Stimulated activated CD8-positive, alpha-beta memory T cell treated with anti-CD3 and anti-CD28 coated beads, Interleukin-4, amount 100 ng/mL, for 1 hour (primary cell): ENCODE results near the gene CTNNA2.
"Not testable (repeated sequence)": the region's sequence is repeated elsewhere in the genome, so short reads cannot be mapped to it uniquely, and the experiment has no call there.

Source experiments
- DNase-seq, 2 donors: peaks; one replicate each; pipeline ENCODE4 v3.0.0-alpha.2; 2020; ENCODE audit warnings: low read depth in 2 of 2, low spot score in 1 of 2

CTNNA2 gene

GRCh38 chr2:80132281-80132680 is 619.4 kb downstream of the CTNNA2 start:
- DNase-seq = no peak

DNA sequence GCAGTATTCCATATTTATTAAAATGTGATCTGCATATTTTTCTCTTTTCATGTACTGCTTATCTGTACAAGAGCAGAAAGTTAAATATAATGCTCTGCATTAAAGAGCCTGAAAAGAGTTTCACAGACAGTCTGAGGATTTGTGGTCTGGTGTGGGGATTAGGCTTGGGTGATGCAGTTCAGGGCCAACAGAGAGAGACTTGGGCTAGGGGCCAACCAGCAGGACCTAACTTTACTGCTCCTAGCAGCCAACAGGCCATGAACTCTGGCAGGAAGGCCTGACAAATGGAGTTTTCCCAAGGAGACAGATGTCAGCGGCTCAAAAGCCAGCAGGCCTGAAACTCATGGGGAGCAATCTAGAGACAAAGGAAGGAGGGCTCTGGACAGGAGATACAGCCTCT is 622.1 kb downstream of the CTNNA2 start:
- DNase-seq = no peak

DNA sequence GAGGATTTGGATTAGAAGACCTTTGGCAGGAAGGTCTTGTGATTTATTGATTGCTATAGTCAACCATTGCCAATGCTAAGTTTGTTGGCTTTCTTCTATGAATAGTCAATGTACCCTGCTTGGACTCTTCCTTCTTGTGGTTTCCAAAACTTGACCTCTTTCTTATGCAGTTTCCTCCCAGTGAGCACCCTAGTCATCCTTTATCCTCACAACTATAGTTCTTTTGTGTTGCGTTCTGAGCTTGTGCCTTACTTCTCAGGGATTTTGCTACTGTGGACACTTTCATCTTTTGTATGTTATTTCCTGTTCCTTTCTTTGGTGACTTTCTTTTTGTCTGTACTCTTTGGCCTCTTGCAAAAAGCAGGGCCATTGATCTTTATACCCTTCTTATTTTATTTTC is 623.5 kb downstream of the CTNNA2 start:
- no peak for DNase-seq

GRCh38 chr2:80139001-80139400 is 626.1 kb downstream of the CTNNA2 start:
- DNase-seq = no peak

GRCh38 chr2:80141007-80141726 is 628.3 kb downstream of the CTNNA2 start:
- no peak for DNase-seq

DNA sequence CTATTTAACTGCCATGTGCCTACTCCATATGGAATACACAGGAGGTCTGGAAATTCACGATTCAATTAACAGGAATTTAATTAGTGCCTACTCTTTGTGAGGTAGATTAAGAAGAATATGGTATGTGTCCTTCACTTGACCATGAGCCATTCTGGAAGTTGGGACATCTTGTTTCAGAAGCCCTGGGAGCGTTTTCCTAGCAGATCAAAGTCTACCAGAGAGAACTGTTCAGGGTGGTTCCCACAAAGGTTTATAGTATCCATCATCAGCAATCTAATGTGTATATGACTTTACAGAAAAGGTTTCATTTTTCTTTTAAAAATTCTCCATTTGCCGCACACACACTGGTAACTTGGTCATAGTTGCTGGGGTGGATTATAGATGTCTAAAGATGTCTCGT is 632.6 kb downstream of the CTNNA2 start:
- DNase-seq = no peak

DNA sequence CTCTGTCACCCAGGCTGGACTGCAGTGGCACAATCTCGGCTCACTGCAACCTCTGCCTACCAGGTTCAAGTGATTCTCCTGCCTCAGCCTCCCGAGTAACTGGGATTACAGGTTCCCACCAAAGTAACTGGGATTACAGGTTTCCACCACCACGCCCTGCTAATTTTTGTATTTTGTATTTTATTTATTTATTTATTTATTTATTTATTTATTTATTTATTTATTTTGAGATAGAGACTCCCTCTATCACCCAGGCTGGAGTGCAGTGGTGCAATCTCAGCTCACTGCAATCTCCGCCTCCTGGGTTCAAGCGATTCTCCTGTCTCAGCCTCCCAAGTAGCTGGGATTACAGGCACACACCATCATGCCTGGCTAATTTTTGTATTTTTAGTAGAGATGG is 633.9 kb downstream of the CTNNA2 start:
- DNase-seq = not testable (repeated sequence)

DNA sequence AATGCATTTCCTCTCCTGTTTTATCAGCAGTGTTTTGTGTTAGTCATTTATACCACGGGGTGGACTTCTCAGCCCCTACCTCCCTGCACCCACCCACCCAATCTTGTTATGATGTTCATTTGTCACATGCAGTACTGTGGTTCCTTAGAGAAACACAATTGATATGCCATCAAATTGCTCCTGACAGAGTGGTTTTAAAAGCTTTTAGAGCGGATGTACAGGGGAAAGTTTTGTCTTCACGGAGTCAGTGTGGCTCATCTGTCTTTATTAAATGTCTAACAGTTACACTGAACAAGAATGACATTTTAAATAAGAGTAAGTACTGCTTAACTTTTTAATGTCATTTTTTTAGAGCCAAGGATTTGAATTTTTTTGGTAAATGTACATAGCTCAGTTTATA is 634.8 kb downstream of the CTNNA2 start:
- DNase-seq = no peak

DNA sequence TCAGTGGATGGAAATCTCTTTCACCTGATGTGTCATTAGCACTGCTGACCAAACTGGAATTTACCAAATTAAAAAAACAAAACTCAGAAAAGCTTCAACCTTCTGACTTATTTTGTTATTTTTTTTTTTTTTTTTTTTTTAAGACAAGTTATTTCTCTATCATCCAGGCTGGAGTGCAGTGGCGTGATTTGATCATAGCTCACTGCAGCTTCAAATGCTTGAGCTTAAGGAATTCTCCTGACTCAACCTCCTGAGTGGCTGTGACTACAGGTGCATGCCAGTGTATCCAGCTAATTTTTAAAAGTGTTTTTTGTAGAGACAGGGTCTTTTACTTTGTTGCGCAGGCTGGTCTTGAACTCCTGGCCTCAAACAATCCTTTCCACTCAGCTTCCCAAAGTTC is 636.1 kb downstream of the CTNNA2 start:
- DNase-seq = no peak

DNA sequence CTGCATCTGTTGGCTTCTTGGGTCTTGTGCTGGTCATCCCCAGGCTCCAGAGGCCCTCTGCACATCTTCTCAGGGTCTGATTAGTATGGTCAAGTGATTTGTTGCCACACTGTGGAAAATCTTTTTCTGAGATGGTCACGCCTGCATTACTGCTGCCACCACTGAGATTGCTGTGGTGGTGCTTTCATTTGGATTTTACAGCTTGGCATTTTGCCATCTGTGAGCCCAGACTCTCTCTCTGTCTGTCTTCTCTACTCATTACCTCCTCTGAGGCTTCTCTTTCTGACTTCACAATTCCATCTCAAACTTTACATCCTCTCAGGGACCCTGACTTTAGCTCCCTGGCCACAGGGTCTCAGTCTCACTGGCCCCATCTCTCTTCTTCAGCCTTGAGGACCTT is 637.1 kb downstream of the CTNNA2 start:
- no peak for DNase-seq

GRCh38 chr2:80151248-80151647 is 638.4 kb downstream of the CTNNA2 start:
- no peak for DNase-seq

- no peak for DNase-seq
Observed at GRCh38 chr2:80151651-80152050, 638.8 kb downstream of the CTNNA2 start.

DNA sequence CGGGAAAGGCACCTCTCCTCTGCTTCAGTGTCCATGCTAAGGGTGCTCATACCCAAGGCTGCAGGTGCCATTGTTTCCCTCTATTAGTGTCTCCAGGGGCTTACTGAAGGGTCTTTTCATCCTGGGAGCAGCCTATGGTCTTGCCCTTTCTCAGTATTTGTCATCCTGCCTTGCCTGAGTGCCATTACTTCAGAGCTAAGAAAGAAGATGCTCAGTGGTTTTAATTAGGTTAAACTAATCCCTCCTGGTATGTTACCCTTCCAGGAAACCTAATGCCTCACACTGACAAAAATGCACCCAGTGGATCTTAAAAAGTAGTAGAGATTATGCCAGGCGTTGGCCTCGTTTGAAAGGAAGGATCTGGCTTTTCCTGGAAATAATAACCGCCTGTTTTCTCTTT is 640.3 kb downstream of the CTNNA2 start:
- no peak for DNase-seq

GRCh38 chr2:80153768-80154167 is 640.9 kb downstream of the CTNNA2 start:
- DNase-seq = no peak

DNA sequence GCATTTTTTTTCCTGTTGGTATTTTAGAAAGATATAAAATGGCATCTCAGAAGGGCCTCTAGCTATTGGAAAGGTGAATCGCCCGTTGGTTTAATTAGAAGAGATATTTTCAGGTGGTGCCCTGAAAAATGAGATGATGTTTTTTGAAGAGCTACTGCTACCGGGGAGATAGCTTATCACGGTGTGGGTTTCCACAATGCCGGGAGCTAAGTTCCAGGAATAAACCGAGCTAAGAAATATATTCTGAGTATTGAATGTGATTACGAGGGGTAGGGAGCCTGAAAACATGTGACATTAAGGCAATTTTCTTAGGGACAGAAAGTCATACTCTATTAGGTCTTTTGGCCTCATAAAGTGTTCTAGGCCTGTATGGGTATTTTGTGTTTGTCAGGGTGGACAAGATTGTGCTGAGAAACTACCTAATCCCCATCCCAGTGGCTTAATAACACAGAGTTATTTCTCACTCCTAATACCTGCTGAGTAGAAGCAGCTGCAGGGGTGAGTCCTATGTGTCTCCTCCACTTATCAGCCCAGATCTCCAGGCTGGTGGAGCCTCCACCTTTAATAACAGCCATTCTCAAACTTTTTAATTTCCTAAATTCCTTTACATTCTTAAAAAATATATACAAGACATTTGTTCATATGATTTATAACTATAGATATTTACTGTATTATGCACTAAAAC is 641.5 kb downstream of the CTNNA2 start:
- no peak for DNase-seq

GRCh38 chr2:80164375-80164774 is 651.5 kb downstream of the CTNNA2 start:
- no peak for DNase-seq

GRCh38 chr2:80166483-80167171 is 653.8 kb downstream of the CTNNA2 start:
- no peak for DNase-seq

- no peak for DNase-seq
Observed at GRCh38 chr2:80167284-80167808, 654.5 kb downstream of the CTNNA2 start.

DNA sequence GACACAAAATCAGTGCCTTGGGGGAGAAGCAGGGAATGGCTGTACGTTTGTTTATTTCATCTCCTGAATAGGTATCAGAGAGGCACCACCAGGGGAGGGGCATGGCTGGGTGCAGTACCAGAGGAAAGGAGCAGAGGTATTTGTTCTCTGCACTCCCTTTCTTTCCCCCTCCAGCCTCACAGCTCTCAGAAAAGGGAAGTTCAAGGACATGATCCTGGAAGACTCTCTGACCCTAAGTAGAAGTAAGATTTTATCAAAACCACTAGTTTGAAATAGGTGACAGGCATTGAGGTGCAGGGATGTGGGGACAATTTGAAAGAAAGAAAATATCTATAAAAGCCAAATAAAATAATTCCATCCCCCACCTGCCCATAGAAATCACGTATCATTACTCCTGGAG is 655.2 kb downstream of the CTNNA2 start:
- DNase-seq = no peak

- DNase-seq = no peak
Observed at GRCh38 chr2:80168801-80169200, 656.0 kb downstream of the CTNNA2 start.

GRCh38 chr2:80169811-80170594 is 657.2 kb downstream of the CTNNA2 start:
- no peak for DNase-seq
